GM12878 (cell line): ENCODE data around the gene SLC4A2. TPM values are rescaled to one million over a fixed set of nuclear protein-coding genes. Genes with fewer than 3 reads are reported as not detected.
A peak's percentile ranks its signal among the peaks of the same experiment; 100 is the strongest.

Experiments
- BMI1 ChIP-seq: fragments of 450-650 bp; IDR thresholded peaks from 2 replicates; pipeline ENCODE4 v1.6.1; 2016; ENCODE audit warnings: mild to moderate bottlenecking, moderate library complexity, borderline replicate concordance
- BRCA1 ChIP-seq: IDR thresholded peaks from 2 replicates; pipeline ENCODE4 v1.6.1; 2011; ENCODE audit warnings: low read depth, low read length, improper control_type of control experiment
- CHD4 ChIP-seq: fragments of 200-600 bp; sonication (generic); IDR thresholded peaks from 2 replicates; pipeline ENCODE4 v1.6.1; 2016; ENCODE audit warnings: mild to moderate bottlenecking
- ESRRA ChIP-seq: IDR thresholded peaks from 2 replicates; pipeline ENCODE4 v1.6.1; 2012; ENCODE audit warnings: mild to moderate bottlenecking, low read length, improper control_type of control experiment
- FOS ChIP-seq: IDR thresholded peaks from 3 replicates; pipeline ENCODE4 v1.6.1; 2011; ENCODE audit warnings: borderline replicate concordance; ENCODE audit not compliant: insufficient read length; ENCODE audit errors: extremely low read depth
- MYC ChIP-seq: IDR thresholded peaks from 2 replicates; pipeline ENCODE4 v1.6.1; 2011; ENCODE audit warnings: mild to moderate bottlenecking, low read length, moderate library complexity, inconsistent platforms; ENCODE audit not compliant: insufficient read depth, insufficient replicate concordance, insufficient read length, severe bottlenecking
- NFYA ChIP-seq: IDR thresholded peaks from 2 replicates; pipeline ENCODE4 v1.6.1; 2011; ENCODE audit warnings: low read depth, mild to moderate bottlenecking, low read length, improper control_type of control experiment, borderline replicate concordance
- PAX5 ChIP-seq: IDR thresholded peaks from 2 replicates; pipeline ENCODE4 v1.6.1; 2011; ENCODE audit warnings: low read depth, low read length, borderline replicate concordance
- RAD21 ChIP-seq: IDR thresholded peaks from 2 replicates; pipeline ENCODE4 v1.6.1; 2011; ENCODE audit warnings: mild to moderate bottlenecking, low read depth, low read length, moderate library complexity; ENCODE audit not compliant: insufficient read depth
- RFX5 ChIP-seq: IDR thresholded peaks from 2 replicates; pipeline ENCODE4 v1.6.1; 2011; ENCODE audit warnings: low read depth, low read length, improper control_type of control experiment
- RUNX3 ChIP-seq: IDR thresholded peaks from 2 replicates; pipeline ENCODE4 v1.6.1; 2012; ENCODE audit warnings: low read length, inconsistent platforms
- SP1 ChIP-seq: IDR thresholded peaks from one replicate; pipeline ENCODE4 v1.6.1; 2011; ENCODE audit warnings: low read depth, low read length
- SREBF2 ChIP-seq: IDR thresholded peaks from 2 replicates; pipeline ENCODE4 v1.6.1; 2012; ENCODE audit warnings: mild to moderate bottlenecking, low read length
- STAT1 ChIP-seq: fragments of 450-650 bp; conservative IDR thresholded peaks from 2 replicates; pipeline ENCODE4 v1.6.1; 2014; ENCODE audit warnings: antibody characterized with exemption, mild to moderate bottlenecking
- STAT3 ChIP-seq: IDR thresholded peaks from 2 replicates; pipeline ENCODE4 v1.6.1; 2011; ENCODE audit warnings: low read depth, low read length, improper control_type of control experiment
- SUPT20H ChIP-seq: IDR thresholded peaks from 2 replicates; pipeline ENCODE4 v1.6.1; 2011; ENCODE audit warnings: low read depth, mild to moderate bottlenecking, low read length, moderate library complexity, borderline replicate concordance; ENCODE audit not compliant: control insufficient read depth
- TBL1XR1 ChIP-seq: IDR thresholded peaks from 2 replicates; pipeline ENCODE4 v1.6.1; 2012; ENCODE audit warnings: low read depth, low read length, improper control_type of control experiment
- ZBED1 ChIP-seq: IDR thresholded peaks from 2 replicates; pipeline ENCODE4 v1.6.1; 2016; ENCODE audit warnings: borderline replicate concordance
- ZNF207 ChIP-seq: fragments of 450-650 bp; IDR thresholded peaks from 2 replicates; pipeline ENCODE4 v1.6.1; 2014; ENCODE audit warnings: antibody characterized with exemption, mild to moderate bottlenecking, borderline replicate concordance
- ZNF384 ChIP-seq: IDR thresholded peaks from 2 replicates; pipeline ENCODE4 v1.6.1; 2012; ENCODE audit warnings: low read depth, mild to moderate bottlenecking, low read length, improper control_type of control experiment, borderline replicate concordance
- polyA plus RNA-seq, 11 experiments: library from polyadenylated mRNA; depleted of rRNA in 4 of 11; unstranded in 6 of 11; stranded (reverse) in 5 of 11; fragments of >200 nt; fragmentation: Nextera tagmentation in 4 of 11; fragmentation: Illumina TruSeq in 1 of 11; extraction: Ambion mirVana in 4 of 11; extraction: Trizol in 1 of 11; gene quantifications; 1 replicate in 1 of 11; 2 replicates in 10 of 11; pipeline versions ENCODE4 v1.2.1 to v1.2.3, GENCODE V29; 2011 to 2016; ENCODE audit warnings: inconsistent platforms in 2 of 11, missing spikeins in 2 of 11, low read depth in 1 of 11
- total RNA-seq, 4 experiments: library from RNA; depleted of rRNA in 3 of 4; stranded (reverse); fragments of >200 nt in 3 of 4; fragmentation: Illumina TruSeq in 1 of 4; extraction: Trizol in 1 of 4; gene quantifications; 2 replicates each; pipeline versions ENCODE4 v1.2.1 to v1.2.3, GENCODE V29; 2013 to 2021
- TF ChIP-seq, protein P1 (sequence below): IDR thresholded peaks from 2 replicates; pipeline ENCODE4 v1.6.1; 2012; ENCODE audit warnings: low read depth, low read length, improper control_type of control experiment
- TF ChIP-seq, protein P2 (sequence below): IDR thresholded peaks from 2 replicates; pipeline ENCODE4 v1.6.1; 2012; ENCODE audit warnings: low read depth, low read length, improper control_type of control experiment
- TF ChIP-seq, protein P3 (sequence below): IDR thresholded peaks from 2 replicates; pipeline ENCODE4 v1.6.1; 2012; ENCODE audit warnings: low read depth, low read length, improper control_type of control experiment
- TF ChIP-seq, protein P4 (sequence below): IDR thresholded peaks from 2 replicates; pipeline ENCODE4 v1.6.1; 2011; ENCODE audit warnings: borderline replicate concordance, low read depth, mild to moderate bottlenecking, moderate library complexity, mixed read lengths, low read length; ENCODE audit not compliant: insufficient read depth; ENCODE audit errors: extremely low read length
- TF ChIP-seq, protein P5 (sequence below): fragments of 150-350 bp; IDR thresholded peaks from 2 replicates; pipeline ENCODE4 v1.6.1; 2014; ENCODE audit warnings: mild to moderate bottlenecking, low read depth, low read length
- TF ChIP-seq, protein P6 (sequence below): fragments of 450-650 bp; IDR thresholded peaks from 2 replicates; pipeline ENCODE4 v1.6.1; 2014; ENCODE audit warnings: mild to moderate bottlenecking

SLC4A2 gene
- total and polyA plus RNA-seq, 10 of the 15 experiments (the other 5 are each of a cell fraction or from before 2014, with no cell fraction given) = 2.7 to 78.6 (median 30.1) TPM

DNA sequence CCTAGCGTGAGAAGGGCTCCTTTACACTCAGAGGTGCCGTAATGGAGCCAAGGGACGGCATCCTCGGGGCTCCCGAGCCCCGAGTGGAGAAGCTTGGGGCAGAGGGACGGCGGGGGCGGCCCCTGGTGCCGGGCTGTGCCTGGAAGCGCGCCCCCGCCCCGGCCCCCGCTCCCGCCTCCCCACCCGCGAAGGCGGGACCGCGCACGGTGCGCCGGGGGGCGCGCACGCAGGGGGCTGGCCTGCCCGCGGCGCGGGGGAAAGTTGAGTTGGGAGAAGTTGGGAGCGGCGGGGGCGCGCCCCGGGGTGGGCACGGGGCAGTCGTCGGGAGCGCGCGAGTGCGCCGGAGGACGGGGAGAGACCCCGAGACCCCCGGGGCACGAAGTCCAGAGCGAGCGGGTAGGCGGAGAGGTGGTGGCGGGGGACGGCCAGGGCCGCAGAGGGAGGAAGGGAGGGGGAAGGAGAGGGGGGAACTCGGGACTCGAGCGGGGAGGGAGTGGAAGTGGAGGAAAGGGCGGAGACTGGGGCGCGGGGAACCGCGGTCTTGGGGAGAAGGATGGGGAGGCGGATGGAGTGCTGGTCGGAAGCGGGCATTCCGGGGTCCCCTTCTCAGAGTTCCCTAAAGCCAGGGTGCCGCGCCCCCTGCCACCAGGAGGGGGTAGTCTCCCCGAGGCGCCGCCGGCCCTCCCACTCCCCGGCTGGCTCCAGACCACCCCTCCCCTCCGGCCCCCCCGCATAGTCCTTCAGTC lies at the start of gene SLC4A2 (continued):
- TF ChIP-seq NFYA (no peak), BRCA1 (no peak), STAT3 (no peak), STAT1 (no peak), SREBF2 (no peak), RAD21 (peak; percentile 11; the same call in 1 of the 2 replicates), MYC (no peak), BMI1 (no peak), ESRRA (no peak), CHD4 (no peak), ZNF207 (no peak), ZBED1 (no peak), PAX5 (no peak), RUNX3 (no peak), TBL1XR1 (no peak), RFX5 (no peak), FOS (no peak), ZNF384 (no peak), SP1 (no peak), SUPT20H (no peak)
- TF ChIP-seq, protein P1, sequence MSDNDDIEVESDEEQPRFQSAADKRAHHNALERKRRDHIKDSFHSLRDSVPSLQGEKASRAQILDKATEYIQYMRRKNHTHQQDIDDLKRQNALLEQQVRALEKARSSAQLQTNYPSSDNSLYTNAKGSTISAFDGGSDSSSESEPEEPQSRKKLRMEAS = no peak
- TF ChIP-seq, protein P2, sequence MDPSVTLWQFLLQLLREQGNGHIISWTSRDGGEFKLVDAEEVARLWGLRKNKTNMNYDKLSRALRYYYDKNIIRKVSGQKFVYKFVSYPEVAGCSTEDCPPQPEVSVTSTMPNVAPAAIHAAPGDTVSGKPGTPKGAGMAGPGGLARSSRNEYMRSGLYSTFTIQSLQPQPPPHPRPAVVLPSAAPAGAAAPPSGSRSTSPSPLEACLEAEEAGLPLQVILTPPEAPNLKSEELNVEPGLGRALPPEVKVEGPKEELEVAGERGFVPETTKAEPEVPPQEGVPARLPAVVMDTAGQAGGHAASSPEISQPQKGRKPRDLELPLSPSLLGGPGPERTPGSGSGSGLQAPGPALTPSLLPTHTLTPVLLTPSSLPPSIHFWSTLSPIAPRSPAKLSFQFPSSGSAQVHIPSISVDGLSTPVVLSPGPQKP = no peak
- TF ChIP-seq, protein P3, sequence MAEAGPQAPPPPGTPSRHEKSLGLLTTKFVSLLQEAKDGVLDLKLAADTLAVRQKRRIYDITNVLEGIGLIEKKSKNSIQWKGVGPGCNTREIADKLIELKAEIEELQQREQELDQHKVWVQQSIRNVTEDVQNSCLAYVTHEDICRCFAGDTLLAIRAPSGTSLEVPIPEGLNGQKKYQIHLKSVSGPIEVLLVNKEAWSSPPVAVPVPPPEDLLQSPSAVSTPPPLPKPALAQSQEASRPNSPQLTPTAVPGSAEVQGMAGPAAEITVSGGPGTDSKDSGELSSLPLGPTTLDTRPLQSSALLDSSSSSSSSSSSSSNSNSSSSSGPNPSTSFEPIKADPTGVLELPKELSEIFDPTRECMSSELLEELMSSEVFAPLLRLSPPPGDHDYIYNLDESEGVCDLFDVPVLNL = 0 out of 2 replicates have a peak, but pooled peaks have one; percentile 4
- TF ChIP-seq, protein P4, sequence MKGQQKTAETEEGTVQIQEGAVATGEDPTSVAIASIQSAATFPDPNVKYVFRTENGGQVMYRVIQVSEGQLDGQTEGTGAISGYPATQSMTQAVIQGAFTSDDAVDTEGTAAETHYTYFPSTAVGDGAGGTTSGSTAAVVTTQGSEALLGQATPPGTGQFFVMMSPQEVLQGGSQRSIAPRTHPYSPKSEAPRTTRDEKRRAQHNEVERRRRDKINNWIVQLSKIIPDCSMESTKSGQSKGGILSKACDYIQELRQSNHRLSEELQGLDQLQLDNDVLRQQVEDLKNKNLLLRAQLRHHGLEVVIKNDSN = no peak
- TF ChIP-seq, protein P5, sequence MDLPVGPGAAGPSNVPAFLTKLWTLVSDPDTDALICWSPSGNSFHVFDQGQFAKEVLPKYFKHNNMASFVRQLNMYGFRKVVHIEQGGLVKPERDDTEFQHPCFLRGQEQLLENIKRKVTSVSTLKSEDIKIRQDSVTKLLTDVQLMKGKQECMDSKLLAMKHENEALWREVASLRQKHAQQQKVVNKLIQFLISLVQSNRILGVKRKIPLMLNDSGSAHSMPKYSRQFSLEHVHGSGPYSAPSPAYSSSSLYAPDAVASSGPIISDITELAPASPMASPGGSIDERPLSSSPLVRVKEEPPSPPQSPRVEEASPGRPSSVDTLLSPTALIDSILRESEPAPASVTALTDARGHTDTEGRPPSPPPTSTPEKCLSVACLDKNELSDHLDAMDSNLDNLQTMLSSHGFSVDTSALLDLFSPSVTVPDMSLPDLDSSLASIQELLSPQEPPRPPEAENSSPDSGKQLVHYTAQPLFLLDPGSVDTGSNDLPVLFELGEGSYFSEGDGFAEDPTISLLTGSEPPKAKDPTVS = no peak
- TF ChIP-seq, protein P6, sequence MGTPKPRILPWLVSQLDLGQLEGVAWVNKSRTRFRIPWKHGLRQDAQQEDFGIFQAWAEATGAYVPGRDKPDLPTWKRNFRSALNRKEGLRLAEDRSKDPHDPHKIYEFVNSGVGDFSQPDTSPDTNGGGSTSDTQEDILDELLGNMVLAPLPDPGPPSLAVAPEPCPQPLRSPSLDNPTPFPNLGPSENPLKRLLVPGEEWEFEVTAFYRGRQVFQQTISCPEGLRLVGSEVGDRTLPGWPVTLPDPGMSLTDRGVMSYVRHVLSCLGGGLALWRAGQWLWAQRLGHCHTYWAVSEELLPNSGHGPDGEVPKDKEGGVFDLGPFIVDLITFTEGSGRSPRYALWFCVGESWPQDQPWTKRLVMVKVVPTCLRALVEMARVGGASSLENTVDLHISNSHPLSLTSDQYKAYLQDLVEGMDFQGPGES = no peak
